NCI-H146 (cell line): Measurements from ENCODE around the gene XAGE1A.
"Not testable (repeated sequence)": the region's sequence is repeated elsewhere in the genome, so short reads cannot be mapped to it uniquely, and the experiment has no call there.

Source experiments
- DNase-seq: peaks from one replicate; lab custom pipeline; 2025; lab: John Stamatoyannopoulos, UW

XAGE1A gene, protein sequence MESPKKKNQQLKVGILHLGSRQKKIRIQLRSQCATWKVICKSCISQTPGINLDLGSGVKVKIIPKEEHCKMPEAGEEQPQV

DNA sequence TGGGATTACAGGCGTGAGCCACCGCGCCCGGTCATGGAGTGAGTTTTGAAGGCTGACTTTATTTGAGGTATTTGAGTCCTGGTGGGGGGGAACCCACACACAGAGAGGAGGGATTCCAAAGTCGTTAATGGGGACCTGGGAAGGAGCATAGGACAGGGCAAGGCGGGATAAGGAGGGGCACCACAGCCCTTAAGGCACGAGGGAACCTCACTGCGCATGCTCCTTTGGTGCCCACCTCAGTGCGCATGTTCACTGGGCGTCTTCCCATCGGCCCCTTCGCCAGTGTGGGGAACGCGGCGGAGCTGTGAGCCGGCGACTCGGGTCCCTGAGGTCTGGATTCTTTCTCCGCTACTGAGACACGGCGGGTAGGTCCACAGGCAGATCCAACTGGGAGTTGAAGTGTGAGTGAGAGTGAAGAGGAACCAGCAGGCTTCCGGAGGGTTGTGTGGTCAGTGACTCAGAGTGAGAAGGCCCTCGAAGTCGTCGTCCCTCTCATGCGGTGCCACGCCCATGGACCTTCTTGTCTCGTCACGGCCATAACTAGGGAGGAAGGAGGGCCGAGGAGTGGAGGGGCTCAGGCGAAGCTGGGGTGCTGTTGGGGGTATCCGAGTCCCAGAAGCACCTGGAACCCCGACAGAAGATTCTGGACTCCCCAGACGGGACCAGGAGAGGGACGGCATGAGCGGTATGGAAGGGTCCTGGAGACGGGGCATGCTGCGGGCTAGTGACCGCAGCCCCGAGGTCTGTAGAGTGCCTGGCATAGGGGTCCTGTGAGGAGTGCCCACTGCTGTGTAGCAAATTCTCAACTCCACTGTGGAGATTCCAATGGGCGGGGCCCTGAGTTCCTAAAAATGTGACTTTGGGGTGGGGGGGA, at the start of gene XAGE1A:
Gene XAGE1A, plus strand, starts transcription at position 264 of the 874 bp plus-strand sequence. CDS start 1,554 bp downstream, outside the sequence.
- DNase-seq = not testable (repeated sequence)

DNA sequence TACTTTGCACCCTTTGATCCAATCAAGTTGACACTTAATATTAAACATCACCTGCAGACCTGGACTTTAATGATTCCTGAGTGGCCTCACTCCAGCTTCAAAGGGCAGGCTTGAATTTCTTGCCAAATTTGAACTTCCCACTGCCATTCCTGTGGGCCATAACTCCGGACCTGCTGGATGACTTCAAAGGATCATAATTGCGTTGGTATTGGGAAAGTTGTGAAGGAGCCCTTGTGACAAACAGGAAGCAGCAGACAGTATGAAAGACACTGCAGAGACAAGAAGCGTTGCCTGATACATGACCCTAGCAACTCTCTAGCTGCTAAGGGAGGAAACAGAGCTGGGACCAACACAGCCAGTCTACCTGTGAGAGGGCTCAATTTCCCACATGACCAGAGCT, 43.6 kb upstream of the XAGE1A start:
- not testable (repeated sequence) for DNase-seq

DNA sequence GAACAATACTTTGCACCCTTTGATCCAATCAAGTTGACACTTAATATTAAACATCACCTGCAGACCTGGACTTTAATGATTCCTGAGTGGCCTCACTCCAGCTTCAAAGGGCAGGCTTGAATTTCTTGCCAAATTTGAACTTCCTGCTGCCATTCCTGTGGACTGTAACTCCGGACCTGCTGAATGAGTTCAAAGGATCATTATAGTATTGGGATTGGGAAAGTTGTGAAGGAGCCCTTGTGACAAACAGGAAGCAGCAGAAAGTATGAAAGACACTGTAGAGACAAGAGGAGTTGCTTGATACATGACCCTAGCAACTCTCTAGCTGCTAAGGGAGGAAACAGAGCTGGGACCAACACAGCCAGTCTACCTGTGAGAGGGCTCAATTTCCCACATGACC, 24.3 kb upstream of the XAGE1A start:
- DNase-seq = not testable (repeated sequence)

DNA sequence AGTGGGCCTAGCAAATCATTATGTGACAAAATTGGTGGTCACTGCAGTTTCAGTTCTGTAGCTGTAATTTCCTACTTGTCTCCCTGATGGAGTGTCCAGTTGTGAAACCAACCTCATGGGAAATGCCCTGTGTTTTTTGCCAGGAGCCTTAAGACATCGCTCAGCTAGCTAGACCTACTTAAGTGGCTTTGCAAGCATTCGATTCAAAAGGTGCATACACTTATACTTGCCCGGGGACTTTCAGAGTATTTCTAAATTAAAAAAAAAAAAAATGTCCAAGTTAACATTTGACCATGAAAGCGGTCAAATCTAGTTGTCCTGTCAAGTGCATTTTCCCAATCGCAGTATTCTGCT, 788 bp downstream of the XAGE1A start:
- DNase-seq = not testable (repeated sequence)

DNA sequence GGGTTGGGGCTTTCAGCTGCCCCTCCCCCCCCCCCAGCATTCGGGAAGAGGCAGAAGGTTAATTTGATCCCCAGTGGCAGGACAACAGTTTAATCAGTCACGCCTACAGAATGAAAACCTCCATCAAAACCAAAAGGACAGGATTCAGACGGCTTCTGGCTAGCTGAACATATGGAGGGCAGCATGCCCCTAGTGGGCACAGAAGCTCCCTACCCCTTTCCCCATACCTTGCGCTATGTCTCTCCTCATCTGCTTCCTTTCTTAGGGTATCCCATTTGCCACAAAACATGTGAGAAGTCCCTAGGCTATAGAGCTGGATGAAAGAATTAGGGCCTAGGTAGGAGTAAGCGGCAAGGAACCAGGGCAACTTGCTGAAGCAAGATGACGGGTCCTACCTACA, 5.8 kb downstream of the XAGE1A start:
- DNase-seq = not testable (repeated sequence)

DNA sequence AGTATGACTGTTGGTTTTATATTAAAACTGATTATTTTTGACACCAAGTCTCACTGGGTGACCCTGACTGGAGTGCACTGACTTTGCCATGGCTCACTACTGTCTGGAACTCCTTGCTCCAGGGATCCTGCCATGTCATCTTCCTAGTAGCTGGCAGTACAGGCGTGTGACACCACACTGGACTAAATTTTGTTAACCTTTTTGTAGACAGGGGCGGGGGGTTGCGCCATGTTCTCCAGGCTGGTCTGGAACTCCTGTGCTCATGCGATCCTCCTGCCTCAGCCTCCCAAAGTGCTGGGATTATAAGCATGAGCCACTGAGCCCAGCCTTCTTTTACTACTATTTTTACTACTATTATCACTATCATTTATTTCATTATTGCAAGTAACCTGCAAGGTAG, 8.9 kb downstream of the XAGE1A start:
- no peak for DNase-seq

DNA sequence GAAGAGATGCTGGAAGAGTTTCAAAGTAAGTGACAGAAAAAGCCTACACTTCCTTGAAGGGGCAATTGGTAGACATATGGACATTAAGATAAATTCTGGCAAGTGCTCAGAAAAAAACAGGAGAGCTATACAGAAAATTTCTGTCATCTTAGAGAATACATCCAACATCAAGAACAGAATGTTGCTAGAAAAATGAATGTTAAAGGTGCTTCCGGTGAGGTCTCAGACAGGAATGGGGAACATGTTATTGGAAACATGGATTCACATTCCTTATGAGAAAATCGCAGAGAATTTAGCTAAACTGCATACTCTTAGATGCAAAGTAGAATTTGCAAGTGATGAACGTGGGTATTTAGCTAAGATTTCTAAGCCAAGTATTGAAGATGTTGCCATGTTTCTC, 11.7 kb downstream of the XAGE1A start:
- DNase-seq = no peak

DNA sequence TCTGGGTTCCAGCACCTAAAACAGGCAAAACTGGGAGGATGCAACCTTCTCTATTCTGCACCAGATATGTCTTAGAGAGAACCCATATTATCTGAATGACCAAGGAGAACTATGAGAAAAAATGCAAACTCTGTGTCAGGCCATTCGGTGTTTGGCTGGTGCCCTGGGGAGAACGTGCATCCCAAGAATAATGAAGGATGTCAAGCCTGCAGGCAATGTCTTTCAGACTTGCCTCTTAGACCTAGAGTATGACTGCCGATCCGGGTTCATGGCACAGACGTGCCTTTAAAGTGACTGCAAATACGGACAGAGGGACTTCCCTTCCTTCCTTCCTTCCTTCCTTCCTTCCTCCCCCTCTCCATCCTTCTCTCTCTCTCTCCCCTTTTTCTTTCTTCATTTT, 14.3 kb downstream of the XAGE1A start:
- no peak for DNase-seq

DNA sequence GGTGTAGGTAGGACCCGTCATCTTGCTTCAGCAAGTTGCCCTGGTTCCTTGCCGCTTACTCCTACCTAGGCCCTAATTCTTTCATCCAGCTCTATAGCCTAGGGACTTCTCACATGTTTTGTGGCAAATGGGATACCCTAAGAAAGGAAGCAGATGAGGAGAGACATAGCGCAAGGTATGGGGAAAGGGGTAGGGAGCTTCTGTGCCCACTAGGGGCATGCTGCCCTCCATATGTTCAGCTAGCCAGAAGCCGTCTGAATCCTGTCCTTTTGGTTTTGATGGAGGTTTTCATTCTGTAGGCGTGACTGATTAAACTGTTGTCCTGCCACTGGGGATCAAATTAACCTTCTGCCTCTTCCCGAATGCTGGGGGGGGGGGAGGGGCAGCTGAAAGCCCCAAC, 15.5 kb downstream of the XAGE1A start:
- DNase-seq = not testable (repeated sequence)

DNA sequence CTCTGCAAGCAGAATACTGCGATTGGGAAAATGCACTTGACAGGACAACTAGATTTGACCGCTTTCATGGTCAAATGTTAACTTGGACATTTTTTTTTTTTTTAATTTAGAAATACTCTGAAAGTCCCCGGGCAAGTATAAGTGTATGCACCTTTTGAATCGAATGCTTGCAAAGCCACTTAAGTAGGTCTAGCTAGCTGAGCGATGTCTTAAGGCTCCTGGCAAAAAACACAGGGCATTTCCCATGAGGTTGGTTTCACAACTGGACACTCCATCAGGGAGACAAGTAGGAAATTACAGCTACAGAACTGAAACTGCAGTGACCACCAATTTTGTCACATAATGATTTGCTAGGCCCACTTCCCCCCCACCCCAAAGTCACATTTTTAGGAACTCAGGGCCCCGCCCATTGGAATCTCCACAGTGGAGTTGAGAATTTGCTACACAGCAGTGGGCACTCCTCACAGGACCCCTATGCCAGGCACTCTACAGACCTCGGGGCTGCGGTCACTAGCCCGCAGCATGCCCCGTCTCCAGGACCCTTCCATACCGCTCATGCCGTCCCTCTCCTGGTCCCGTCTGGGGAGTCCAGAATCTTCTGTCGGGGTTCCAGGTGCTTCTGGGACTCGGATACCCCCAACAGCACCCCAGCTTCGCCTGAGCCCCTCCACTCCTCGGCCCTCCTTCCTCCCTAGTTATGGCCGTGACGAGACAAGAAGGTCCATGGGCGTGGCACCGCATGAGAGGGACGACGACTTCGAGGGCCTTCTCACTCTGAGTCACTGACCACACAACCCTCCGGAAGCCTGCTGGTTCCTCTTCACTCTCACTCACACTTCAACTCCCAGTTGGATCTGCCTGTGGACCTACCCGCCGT, 20.7 kb downstream of the XAGE1A start:
- DNase-seq = not testable (repeated sequence)

DNA sequence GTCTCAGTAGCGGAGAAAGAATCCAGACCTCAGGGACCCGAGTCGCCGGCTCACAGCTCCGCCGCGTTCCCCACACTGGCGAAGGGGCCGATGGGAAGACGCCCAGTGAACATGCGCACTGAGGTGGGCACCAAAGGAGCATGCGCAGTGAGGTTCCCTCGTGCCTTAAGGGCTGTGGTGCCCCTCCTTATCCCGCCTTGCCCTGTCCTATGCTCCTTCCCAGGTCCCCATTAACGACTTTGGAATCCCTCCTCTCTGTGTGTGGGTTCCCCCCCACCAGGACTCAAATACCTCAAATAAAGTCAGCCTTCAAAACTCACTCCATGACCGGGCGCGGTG, 21.3 kb downstream of the XAGE1A start, which contains the start of gene XAGE1B:
Gene XAGE1B, minus strand, starts transcription at position 77 of the 339 bp plus-strand sequence. CDS start 1,536 bp downstream, outside the sequence.
- not testable (repeated sequence) for DNase-seq

DNA sequence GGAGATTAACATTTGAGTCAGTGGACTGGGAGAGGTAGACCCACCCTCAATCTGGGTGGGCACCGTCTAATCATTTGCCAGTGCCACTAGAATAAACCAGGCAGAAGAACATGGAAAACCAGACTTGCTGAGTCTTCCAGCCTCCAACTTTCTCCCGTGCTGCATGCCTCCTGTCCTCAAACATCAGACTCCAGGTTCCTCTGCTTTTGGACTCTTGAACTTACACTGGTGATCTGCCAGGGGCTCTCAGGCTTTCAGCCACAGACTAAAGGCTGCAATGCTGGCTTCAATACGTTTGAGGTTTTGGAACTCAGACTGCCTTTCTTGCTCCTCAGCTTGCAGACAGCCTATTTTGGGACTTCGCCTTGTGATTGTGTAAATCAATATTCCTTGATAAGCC, 45.4 kb downstream of the XAGE1A start:
- not testable (repeated sequence) for DNase-seq

DNA sequence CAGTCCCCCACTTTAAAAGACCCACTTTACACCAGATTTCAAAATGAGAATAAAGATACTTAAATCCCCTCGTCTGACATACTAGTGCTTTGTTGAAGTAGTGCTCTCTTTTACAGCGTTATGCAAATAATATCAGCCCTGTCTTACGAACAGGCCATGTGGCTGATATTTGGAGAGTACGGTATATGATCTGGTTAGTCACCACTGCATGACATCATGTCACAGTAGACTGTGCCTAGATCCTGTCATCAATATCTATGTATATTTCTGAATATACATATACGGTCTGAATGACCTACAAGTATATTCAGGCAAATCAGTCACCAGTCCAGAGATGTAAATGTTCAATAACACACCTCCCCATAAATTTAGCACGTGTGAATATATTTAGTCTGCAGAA, 46.7 kb downstream of the XAGE1A start:
- no peak for DNase-seq

DNA sequence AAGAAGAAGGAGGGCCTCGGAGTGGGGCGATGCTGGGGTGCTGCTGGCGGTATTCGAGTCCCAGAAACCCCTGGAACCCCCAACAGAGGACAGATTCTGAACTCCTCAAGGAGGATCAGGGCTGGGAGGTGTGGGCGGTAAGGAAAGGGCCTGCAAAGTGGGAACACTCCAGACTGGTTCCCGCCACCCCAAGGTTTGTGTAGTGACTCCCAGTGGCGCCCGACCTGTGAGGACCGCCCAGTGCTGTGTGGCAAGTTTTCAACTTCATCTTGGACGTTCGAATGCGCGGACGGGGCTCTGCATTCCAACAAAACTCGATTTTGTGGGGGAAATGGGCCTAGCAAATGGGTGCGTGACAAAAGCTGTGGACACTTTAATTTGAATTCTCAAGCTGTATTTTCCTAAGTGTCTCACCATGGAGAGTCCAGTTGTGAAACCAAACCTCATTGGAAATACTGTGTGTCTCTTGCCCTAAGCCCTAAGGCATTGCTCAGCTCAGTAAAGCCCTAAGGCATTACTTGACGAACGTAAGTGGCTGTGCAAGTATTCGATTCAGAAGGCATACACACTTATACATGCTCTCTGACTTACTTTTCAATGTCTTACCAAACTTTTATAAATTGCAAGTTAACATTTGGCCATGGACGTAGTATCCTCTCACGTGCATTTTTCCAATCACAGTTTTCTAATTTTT, 48.7 kb downstream of the XAGE1A start:
- no peak for DNase-seq

DNA sequence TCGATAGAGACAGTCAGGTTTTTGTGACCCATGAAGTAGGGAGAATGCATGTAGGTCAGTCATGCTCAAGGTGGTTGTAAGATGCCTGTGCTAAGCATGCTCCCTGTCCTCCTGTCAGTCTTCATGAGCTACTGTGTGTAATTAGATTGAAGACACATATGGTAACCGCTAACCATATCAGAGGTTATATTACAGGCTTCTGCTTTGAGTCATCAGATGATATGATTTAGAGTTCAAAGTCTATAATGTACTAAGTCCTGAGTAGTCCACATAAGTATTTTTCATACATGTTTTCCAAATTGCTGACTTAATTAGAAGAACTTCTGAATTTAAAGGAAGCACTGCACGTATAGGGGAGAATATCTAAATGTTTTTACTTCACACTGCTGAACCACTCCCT, 53.2 kb downstream of the XAGE1A start:
- DNase-seq = not testable (repeated sequence)
